GM12878 (cell line): ENCODE measurements around the gene MID2.

Source experiments
- CTCF ChIP-seq, 3 experiments: IDR thresholded peaks in 2 of 3; conservative IDR thresholded peaks in 1 of 3; 2 replicates each; pipeline ENCODE4 v1.5.1; 2011; ENCODE audit warnings: low read depth in 3 of 3, low read length in 3 of 3, mild to moderate bottlenecking in 3 of 3, control low read depth in 2 of 3, moderate library complexity in 2 of 3, inconsistent platforms in 1 of 3, mixed read lengths in 1 of 3; ENCODE audit not compliant: control insufficient read depth in 2 of 3, insufficient read depth in 1 of 3; ENCODE audit errors: extremely low read depth in 1 of 3
- KAT2A ChIP-seq: conservative IDR thresholded peaks from 2 replicates; pipeline ENCODE4 v1.6.1; 2011; ENCODE audit warnings: low read depth, low read length; ENCODE audit not compliant: control insufficient read depth

GRCh38 chrX:107827852-107828251, 2.2 kb downstream of the MID2 start:
- TF ChIP-seq KAT2A: no peak
- TF ChIP-seq CTCF (IDR thresholded peaks at IDR 0.05 in 2 of 3, conservative IDR thresholded peaks at IDR 0.05 in 1 of 3; ENCODE audit: control insufficient read depth in 2 of 3, extremely low read depth in 1 of 3, insufficient read depth in 1 of 3, low read depth in 3 of 3, low read length in 3 of 3): no peak
